H1 (cell line): ENCODE measurements around the gene SERPINE3. TPM values are rescaled to one million over a fixed set of nuclear protein-coding genes. Genes with fewer than 3 reads are reported as not detected.

ENCODE experiments used
- CTCF ChIA-PET: fragments of 300-600 bp; sonication (Branson Sonifier 250); formaldehyde crosslinking; loops from one replicate; lab custom pipeline; 2021; ENCODE audit not compliant: partially characterized antibody; lab: Charles Lee
- POLR2A ChIA-PET: fragments of 300-600 bp; sonication (Branson Sonifier 250); formaldehyde crosslinking; loops from one replicate; lab custom pipeline; 2021; ENCODE audit warnings: inconsistent platforms; ENCODE audit not compliant: partially characterized antibody; lab: Charles Lee
- DNase-seq, 2 experiments: peaks; one replicate each; pipeline versions ENCODE4 v3.0.0 to v3.0.0-alpha.2; 2010 to 2022; ENCODE audit warnings: low spot score in 2 of 2, low read depth in 1 of 2, mixed read lengths in 1 of 2
- FAIRE-seq: peaks from 2 replicates; lab custom pipeline; 2011; peaks lifted over from hg19 to GRCh38; lab: Jason Lieb, UNC
- H2AFZ ChIP-seq: 2 replicates; pipeline ENCODE4 v1.8.1; 2012; ENCODE audit warnings: low read length, inconsistent platforms
- H2AK5ac ChIP-seq: 2 replicates; pipeline ENCODE4 v1.6.1; 2013; ENCODE audit warnings: low read depth, low read length
- H2BK120ac ChIP-seq: replicated peaks from 2 replicates; pipeline ENCODE3; 2013; ENCODE audit warnings: low read depth, low read length, inconsistent platforms
- H2BK12ac ChIP-seq: 2 replicates; pipeline ENCODE4 v1.6.1; 2013; ENCODE audit warnings: low read depth, low read length
- H2BK15ac ChIP-seq: 2 replicates; pipeline ENCODE4 v1.6.1; 2013; ENCODE audit warnings: low read length
- H2BK20ac ChIP-seq: 2 replicates; pipeline ENCODE4 v1.6.1; 2013; ENCODE audit warnings: low read length
- H2BK5ac ChIP-seq: 2 replicates; pipeline ENCODE4 v1.6.1; 2013; ENCODE audit warnings: low read depth, low read length
- H3K14ac ChIP-seq: 2 replicates; pipeline ENCODE4 v1.6.1; 2013; ENCODE audit warnings: inconsistent platforms; ENCODE audit not compliant: insufficient read length
- H3K18ac ChIP-seq: 2 replicates; pipeline ENCODE4 v1.6.1; 2013; ENCODE audit warnings: low read length; ENCODE audit errors: extremely low read depth
- H3K23ac ChIP-seq: 2 replicates; pipeline ENCODE4 v1.6.1; 2013; ENCODE audit warnings: inconsistent platforms; ENCODE audit not compliant: insufficient read length
- H3K23me2 ChIP-seq: 2 replicates; pipeline ENCODE4 v1.6.1; 2013; ENCODE audit warnings: low read depth, low read length
- H3K27ac ChIP-seq: 2 replicates; pipeline ENCODE4 v1.6.1; 2011; ENCODE audit warnings: low read depth, low read length, inconsistent platforms
- H3K27me3 ChIP-seq, 4 experiments: replicated peaks in 1 of 4; 1 replicate in 1 of 4; 2 replicates in 3 of 4; pipeline versions ENCODE4 v1.6.1 to v1.8.1; 2011 to 2013; ENCODE audit warnings: low read length in 3 of 4, mild to moderate bottlenecking in 3 of 4, inconsistent platforms in 2 of 4, mixed read lengths in 2 of 4, moderate library complexity in 1 of 4; ENCODE audit not compliant: control insufficient read depth in 3 of 4, insufficient read depth in 3 of 4; ENCODE audit errors: extremely low read depth in 1 of 4
- H3K36me3 ChIP-seq, 4 experiments: 2 replicates each; pipeline versions ENCODE4 v1.6.1 to v1.8.1; 2011 to 2013; ENCODE audit warnings: mild to moderate bottlenecking in 4 of 4, low read length in 3 of 4, moderate library complexity in 2 of 4, control low read depth in 1 of 4, inconsistent platforms in 1 of 4; ENCODE audit not compliant: insufficient read depth in 4 of 4, control insufficient read depth in 2 of 4
- H3K4ac ChIP-seq: replicated peaks from 2 replicates; pipeline ENCODE3; 2013; ENCODE audit warnings: low read length, low read depth, mixed read lengths, inconsistent platforms; ENCODE audit not compliant: insufficient read length
- H3K4me1 ChIP-seq, 4 experiments: replicated peaks in 1 of 4; 1 replicate in 1 of 4; 2 replicates in 3 of 4; pipeline versions ENCODE4 v1.6.1 to v1.8.1; 2011 to 2013; ENCODE audit warnings: low read length in 3 of 4, inconsistent platforms in 2 of 4, mixed read lengths in 1 of 4; ENCODE audit not compliant: insufficient read depth in 4 of 4, control insufficient read depth in 3 of 4
- H3K4me2 ChIP-seq, 2 experiments: 2 replicates each; pipeline versions ENCODE4 v1.6.1 to v1.8.1; 2011 to 2013; ENCODE audit warnings: low read depth in 2 of 2, low read length in 2 of 2, control low read depth in 1 of 2, inconsistent platforms in 1 of 2, mild to moderate bottlenecking in 1 of 2; ENCODE audit not compliant: insufficient read depth in 1 of 2
- H3K4me3 ChIP-seq, 4 experiments: fragments of 200-600, 300-600 bp in 1 of 4; sonication (generic), shearing (Covaris generic), sonication (Bioruptor Twin) in 1 of 4; 2 replicates each; pipeline versions ENCODE4 v1.5.1 to v1.8.1; 2011 to 2016; ENCODE audit warnings: low read length in 4 of 4, low read depth in 3 of 4, control low read depth in 2 of 4, inconsistent platforms in 2 of 4, mild to moderate bottlenecking in 2 of 4, mixed read lengths in 1 of 4, moderate library complexity in 1 of 4; ENCODE audit not compliant: insufficient read depth in 2 of 4; ENCODE audit errors: extremely low read depth in 1 of 4
- H3K56ac ChIP-seq: replicated peaks from 2 replicates; pipeline ENCODE3; 2013; ENCODE audit warnings: low read depth, mild to moderate bottlenecking, mixed read lengths, low read length, inconsistent platforms; ENCODE audit not compliant: insufficient read length
- H3K79me1 ChIP-seq: 2 replicates; pipeline ENCODE4 v1.6.1; 2013; ENCODE audit warnings: low read depth, low read length, control low read depth
- H3K79me2 ChIP-seq, 2 experiments: 2 replicates each; pipeline versions ENCODE4 v1.6.1 to v1.8.1; 2012 to 2013; ENCODE audit warnings: low read length in 2 of 2, mild to moderate bottlenecking in 2 of 2, inconsistent platforms in 1 of 2; ENCODE audit not compliant: insufficient read depth in 2 of 2, control insufficient read depth in 1 of 2
- H3K9ac ChIP-seq, 4 experiments: replicated peaks in 1 of 4; 1 replicate in 1 of 4; 2 replicates in 3 of 4; pipeline versions ENCODE4 v1.6.1 to v1.8.1; 2011 to 2013; ENCODE audit warnings: low read depth in 3 of 4, low read length in 3 of 4, control low read depth in 2 of 4, mild to moderate bottlenecking in 2 of 4, moderate library complexity in 2 of 4, inconsistent platforms in 1 of 4; ENCODE audit errors: extremely low read depth in 1 of 4
- H3K9me3 ChIP-seq, 2 experiments: 2 replicates each; pipeline versions ENCODE4 v1.6.1 to v1.8.1; 2012 to 2013; ENCODE audit warnings: mild to moderate bottlenecking in 2 of 2, moderate library complexity in 2 of 2, control low read depth in 1 of 2, inconsistent platforms in 1 of 2, low read depth in 1 of 2, low read length in 1 of 2, mixed read lengths in 1 of 2; ENCODE audit not compliant: insufficient read depth in 2 of 2
- H4K20me1 ChIP-seq, 2 experiments: replicated peaks in 1 of 2; 2 replicates each; pipeline versions ENCODE3 to v1.8.1; 2011 to 2013; ENCODE audit warnings: inconsistent platforms in 2 of 2, low read length in 2 of 2, mild to moderate bottlenecking in 1 of 2; ENCODE audit not compliant: insufficient read depth in 2 of 2, control insufficient read depth in 1 of 2
- H4K5ac ChIP-seq: 2 replicates; pipeline ENCODE4 v1.6.1; 2013; ENCODE audit warnings: low read length, low read depth, mixed read lengths, inconsistent platforms; ENCODE audit not compliant: insufficient read length
- H4K8ac ChIP-seq: 2 replicates; pipeline ENCODE4 v1.8.0; 2013; ENCODE audit warnings: mild to moderate bottlenecking, moderate library complexity, low read length, inconsistent platforms; ENCODE audit not compliant: insufficient read depth; ENCODE audit errors: extremely low read depth
- H4K91ac ChIP-seq: replicated peaks from 2 replicates; pipeline ENCODE3; 2013; ENCODE audit warnings: low read length, mixed read lengths, inconsistent platforms; ENCODE audit not compliant: insufficient read length
- CHD2 ChIP-seq: IDR thresholded peaks from 2 replicates; pipeline ENCODE4 v1.6.1; 2012; ENCODE audit warnings: low read length, improper control_type of control experiment
- EP300 ChIP-seq, 2 experiments: IDR thresholded peaks; 1 replicate in 1 of 2; 2 replicates in 1 of 2; pipeline ENCODE4 v1.6.1; 2011 to 2012; ENCODE audit warnings: low read depth in 2 of 2, low read length in 2 of 2, mild to moderate bottlenecking in 2 of 2, borderline replicate concordance in 1 of 2, inconsistent platforms in 1 of 2, moderate library complexity in 1 of 2
- GABPA ChIP-seq: IDR thresholded peaks from 2 replicates; pipeline ENCODE4 v1.6.1; 2011; ENCODE audit warnings: mild to moderate bottlenecking, low read length, moderate library complexity, borderline replicate concordance; ENCODE audit not compliant: insufficient read depth
- GTF2F1 ChIP-seq: IDR thresholded peaks from 2 replicates; pipeline ENCODE4 v1.6.1; 2012; ENCODE audit warnings: low read depth, low read length, improper control_type of control experiment, borderline replicate concordance
- JUN ChIP-seq: IDR thresholded peaks from 2 replicates; pipeline ENCODE4 v1.6.1; 2011; ENCODE audit warnings: low read depth, mild to moderate bottlenecking, improper control_type of control experiment, low read length
- KDM1A ChIP-seq: fragments of 200-600, 300-600 bp; sonication (generic); IDR thresholded peaks from 2 replicates; pipeline ENCODE4 v1.7.1; 2016; ENCODE audit warnings: mild to moderate bottlenecking, low read length, borderline replicate concordance
- WGBS, 2 experiments: shearing (Covaris generic) in 1 of 2; methylation state at CpG; one replicate each; pipeline versions ENCODE4 v1.1.6 to v1.1.7; 2013 to 2015; ENCODE audit warnings: low lambda C conversion rate in 2 of 2, mixed read lengths in 2 of 2, inconsistent platforms in 1 of 2, low coverage in 1 of 2, missing lambda C conversion rate in 1 of 2; ENCODE audit not compliant: insufficient replicate concordance in 2 of 2, insufficient coverage in 1 of 2, insufficient read length in 1 of 2; ENCODE audit errors: extremely low coverage in 1 of 2, missing lambda C conversion rate in 1 of 2; 5-methylcytosine and 5-hydroxymethylcytosine counted together
- polyA plus RNA-seq, 7 experiments: library from polyadenylated mRNA; depleted of rRNA in 3 of 7; stranded (reverse) in 5 of 7; unstranded in 2 of 7; fragments of >200 nt in 5 of 7; fragments of 200-250 nt in 2 of 7; gene quantifications; 1 replicate in 5 of 7; 2 replicates in 1 of 7; 4 replicates in 1 of 7; pipeline versions ENCODE4 v1.2.1 to v1.2.3, GENCODE V29; 2011 to 2013; ENCODE audit warnings: missing spikeins in 2 of 7, mixed read lengths in 2 of 7
- total RNA-seq: library from RNA; stranded (reverse); fragmentation: NEBNext Ultra II Directional; extraction: Animal tissue kit (Norgen Biotek cat#: 25700); gene quantifications from 2 replicates; pipeline ENCODE4 v1.2.1, GENCODE V29; 2021

The SERPINE3 gene
- total and polyA plus RNA-seq, 2 of the 8 experiments (the other 6 are each of a cell fraction or from before 2014, with no cell fraction given), result 0.34 to 1.0 TPM

- CTCF ChIA-PET, result interaction anchor here (0.7 to 1.5 kb wide), 4 partner anchors 24 to 166 kb away, joined by 3 to 6 read pairs (median 4); no protein-coding TSS in a partner anchor
- TF ChIP-seq CHD2 (no peak), EP300 (IDR thresholded peaks at IDR 0.05; ENCODE audit: borderline replicate concordance in 1 of 2, low read depth in 2 of 2, low read length in 2 of 2) (no peak), KDM1A (no peak), JUN (no peak), GABPA (no peak), GTF2F1 (no peak)
- H3K36me3 ChIP-seq, result no peaks in the 10 kb centered on the region
Observed at GRCh38 chr13:51291341-51291740, 48.1 kb upstream of the SERPINE3 start.

More at GRCh38 chr13:51291341-51291740, 48.1 kb upstream of the SERPINE3 start:
- DNase-seq (peak in 1 of 2 experiments; percentile 29), FAIRE-seq (no peak)
- no peak overlapping the region for H2AFZ ChIP-seq
- H2BK120ac ChIP-seq, result no peak overlapping the region
- 0 out of 2 replicates have a peak overlapping the region, but pooled peaks have one; percentile 39 for H3K18ac ChIP-seq
- no peak overlapping the region for H3K14ac ChIP-seq
- H3K23ac ChIP-seq, result no peak overlapping the region
- no peak overlapping the region for H3K9ac ChIP-seq
- peak overlapping the region; percentile 88 for H2BK20ac ChIP-seq
- H4K8ac ChIP-seq, result no peak overlapping the region
- no peaks in the 10 kb centered on the region for H3K79me2 ChIP-seq
- no peaks in the 10 kb centered on the region for H4K20me1 ChIP-seq
- no peak overlapping the region for H3K56ac ChIP-seq
- peak overlapping the region; percentile 79; the same call in 1 of the 2 replicates for H2BK12ac ChIP-seq
- H2AK5ac ChIP-seq, result no peak overlapping the region
- H3K4me3 ChIP-seq, result no peak overlapping the region
- no peaks in the 10 kb centered on the region for H3K79me1 ChIP-seq
- no peaks in the 10 kb centered on the region; a peak in 1 of 4 replicates for H3K9me3 ChIP-seq
- 86% methylated on average over 5 of the region's 5 CpGs; no CpG with 5 or more reads in 1 of the 2 experiments for WGBS, 2 experiments
- H2BK5ac ChIP-seq, result no peak overlapping the region; the same call in 1 of the 2 replicates
- POLR2A ChIA-PET, result interaction anchor here (0.9 kb wide), 2 partner anchors 11 to 41 kb away, joined by 3 read pairs; no protein-coding TSS in a partner anchor
- H3K27ac ChIP-seq, result no peak overlapping the region
- no peak overlapping the region for H4K91ac ChIP-seq
- H3K4me2 ChIP-seq, result no peak overlapping the region
- H3K23me2 ChIP-seq, result peaks cover 2% of the 10 kb centered on the region; the same call in 1 of the 2 replicates
- H3K4ac ChIP-seq, result no peak overlapping the region
- no peak overlapping the region for H4K5ac ChIP-seq
- peaks cover 0 to 5% (median 2%) of the 10 kb centered on the region in 4 experiments; a peak in 4 of 7 replicates for H3K4me1 ChIP-seq
- 0 out of 2 replicates have a peak overlapping the region, but pooled peaks have one; percentile 50 for H2BK15ac ChIP-seq
- H3K27me3 ChIP-seq, result no peaks in the 10 kb centered on the region
